NCI-H2227 (cell line): ENCODE results near the gene KRT78.

Experiments used
- DNase-seq: peaks from one replicate; lab custom pipeline; 2025; ENCODE audit not compliant: unreplicated experiment; lab: John Stamatoyannopoulos, UW

The KRT78 gene

DNA sequence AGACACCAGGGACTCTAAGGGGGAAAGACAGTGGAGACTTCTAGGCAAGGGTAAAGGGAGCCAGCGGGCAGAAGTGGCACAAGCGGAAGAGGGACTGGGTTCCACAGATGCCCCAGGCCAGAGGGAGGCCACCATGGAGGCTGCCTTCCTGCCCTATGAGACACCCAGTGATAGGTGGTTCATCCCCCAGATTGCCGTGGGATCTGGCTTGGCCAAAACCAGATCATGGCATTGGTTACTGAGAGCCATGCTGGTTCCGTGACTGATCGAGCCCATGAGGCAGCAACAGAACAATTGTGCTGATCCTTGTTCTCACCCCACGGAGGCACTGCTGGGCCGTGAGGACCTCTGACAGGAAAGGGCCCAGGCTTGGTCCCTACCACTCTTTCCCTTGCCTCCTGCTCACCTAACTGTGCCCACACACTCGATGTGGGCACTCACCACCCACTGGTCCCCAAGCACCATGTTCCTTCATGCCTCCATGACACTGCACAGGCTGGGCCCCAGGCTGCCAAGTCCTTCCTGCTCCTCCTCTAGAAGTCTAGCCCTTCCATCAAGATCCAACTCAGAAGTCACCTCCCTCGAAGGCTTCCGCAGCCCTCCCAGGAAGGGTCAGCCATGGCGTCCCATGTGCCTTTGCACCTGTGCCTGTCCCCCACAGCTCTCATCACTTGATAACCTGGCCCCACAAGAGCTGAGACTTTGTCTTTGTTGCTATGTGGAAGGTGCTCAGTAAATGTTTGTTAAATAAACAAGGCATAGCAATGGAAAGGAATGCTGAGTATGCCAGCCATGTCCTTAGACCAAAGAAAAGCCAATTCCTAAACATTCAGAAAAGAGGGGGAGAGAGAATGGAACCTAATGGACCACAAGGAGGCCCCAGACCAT, 21.9 kb downstream of the KRT78 start:
- DNase-seq = no peak

DNA sequence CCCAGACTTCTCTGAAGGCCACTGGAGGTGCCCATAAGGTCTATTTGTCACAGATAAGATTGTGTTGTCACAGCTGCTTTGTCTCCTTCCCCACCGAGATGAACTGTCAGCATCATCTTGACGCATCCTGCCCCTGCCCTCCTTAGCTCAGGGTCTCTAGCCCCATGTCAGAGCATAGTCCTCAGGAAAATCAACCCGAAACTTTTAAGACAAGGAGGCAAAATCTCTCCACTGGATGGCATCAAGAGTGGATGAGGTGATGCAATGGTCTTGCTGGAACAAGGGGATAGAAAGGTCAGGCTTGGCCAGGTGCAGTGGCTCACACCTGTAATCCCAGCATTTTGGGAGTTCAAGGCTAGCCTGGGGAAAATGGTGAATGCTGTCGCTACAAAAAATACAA, 22.8 kb downstream of the KRT78 start:
- no peak for DNase-seq

DNA sequence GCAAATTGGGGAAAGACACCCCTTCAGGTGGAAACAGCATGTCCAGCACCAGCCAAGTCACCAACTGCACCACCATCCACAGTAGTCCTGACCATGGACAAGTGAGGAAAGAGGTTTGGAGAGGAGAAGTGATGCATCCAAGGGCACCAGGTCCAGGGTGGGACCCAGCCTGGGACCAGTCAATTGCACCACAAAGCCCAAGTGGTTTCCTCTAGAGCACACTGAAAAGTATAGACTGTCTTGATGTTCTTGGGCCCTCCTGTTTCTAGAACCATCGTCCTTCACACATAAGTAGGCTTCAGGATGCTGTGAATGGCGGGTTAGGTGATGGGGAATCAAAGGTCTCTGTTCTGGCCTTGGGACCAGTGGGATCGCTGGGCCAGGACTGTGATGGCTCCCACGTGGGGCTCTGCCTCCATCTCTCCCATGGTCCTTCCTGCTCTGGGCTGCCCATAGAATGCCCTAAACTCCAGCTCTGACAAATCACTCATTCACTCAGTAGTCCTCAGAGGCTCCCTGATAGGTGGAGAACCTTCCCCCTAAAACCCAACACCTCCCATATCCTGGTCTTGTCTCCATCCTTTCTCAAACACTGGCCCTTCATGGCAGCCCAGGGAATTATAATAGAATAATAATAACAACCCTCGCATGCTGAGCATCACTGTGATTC, 23.9 kb downstream of the KRT78 start:
- no peak for DNase-seq

DNA sequence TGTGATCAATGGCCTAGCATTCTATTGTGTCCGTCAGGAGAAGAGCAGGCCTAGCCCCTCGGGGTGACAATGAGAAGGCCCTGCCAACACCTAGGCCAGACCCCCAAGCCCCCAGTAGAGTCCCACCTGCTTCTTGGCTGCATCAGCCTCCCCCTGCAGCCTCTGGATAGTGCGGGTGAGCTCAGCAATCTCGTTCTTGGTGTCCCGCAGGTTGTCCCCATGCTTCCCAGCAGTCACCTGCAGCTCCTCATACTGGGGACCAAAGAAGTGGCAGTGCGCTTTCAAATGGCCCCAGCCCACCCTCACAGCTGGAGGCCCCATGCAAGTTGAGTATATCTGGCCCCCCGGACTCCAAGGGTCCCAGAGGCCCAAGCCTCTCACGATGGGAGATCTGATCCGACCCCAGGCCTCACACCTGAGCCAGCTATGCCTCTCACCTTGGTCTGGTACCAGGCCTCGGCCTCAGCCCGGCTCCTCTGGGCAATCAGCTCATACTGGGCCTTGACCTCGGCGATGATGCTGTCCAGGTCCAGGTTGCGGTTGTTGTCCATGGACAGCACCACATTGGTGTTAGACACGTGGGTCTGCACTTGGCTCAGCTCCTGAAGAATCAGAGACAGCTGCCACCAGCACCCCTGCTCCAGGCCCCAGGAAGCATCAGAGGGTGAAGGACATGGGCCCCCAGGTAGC, 24.9 kb downstream of the KRT78 start:
- DNase-seq = no peak

DNA sequence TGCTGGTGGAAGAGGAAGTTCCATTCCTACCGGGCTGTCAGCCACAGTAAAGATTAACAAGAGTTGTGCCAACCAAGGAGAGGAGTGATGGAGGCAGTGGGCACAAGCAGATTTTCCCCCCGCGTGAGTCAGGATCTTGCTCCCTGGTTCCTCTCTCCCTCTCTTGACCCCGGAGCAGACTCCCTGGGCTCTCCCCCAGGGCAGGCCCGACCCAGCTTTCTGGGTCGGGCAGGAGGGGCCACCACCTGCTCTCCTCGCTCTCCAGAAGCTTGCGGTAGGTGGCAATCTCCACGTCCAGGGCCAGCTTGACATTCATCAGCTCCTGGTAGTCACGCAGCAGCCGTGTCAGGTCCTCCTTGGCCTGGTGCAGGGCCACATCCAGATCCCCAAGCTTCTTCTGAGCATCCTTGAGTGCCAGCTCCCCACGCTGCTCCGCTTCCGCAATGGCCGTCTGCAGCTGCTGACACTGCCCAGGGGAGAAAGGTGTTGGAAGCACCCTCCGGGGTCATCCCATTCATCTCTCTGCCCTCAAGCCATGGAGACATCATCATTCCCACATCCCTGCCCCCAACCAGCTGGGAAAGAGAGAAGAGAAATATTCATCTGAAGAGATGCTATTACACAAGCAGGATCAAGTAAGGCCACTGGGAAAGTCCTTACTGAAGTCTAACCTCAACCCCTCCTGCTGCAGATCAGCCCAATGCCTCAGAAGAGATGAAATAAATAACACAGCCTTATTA, 25.9 kb downstream of the KRT78 start:
- DNase-seq = no peak

DNA sequence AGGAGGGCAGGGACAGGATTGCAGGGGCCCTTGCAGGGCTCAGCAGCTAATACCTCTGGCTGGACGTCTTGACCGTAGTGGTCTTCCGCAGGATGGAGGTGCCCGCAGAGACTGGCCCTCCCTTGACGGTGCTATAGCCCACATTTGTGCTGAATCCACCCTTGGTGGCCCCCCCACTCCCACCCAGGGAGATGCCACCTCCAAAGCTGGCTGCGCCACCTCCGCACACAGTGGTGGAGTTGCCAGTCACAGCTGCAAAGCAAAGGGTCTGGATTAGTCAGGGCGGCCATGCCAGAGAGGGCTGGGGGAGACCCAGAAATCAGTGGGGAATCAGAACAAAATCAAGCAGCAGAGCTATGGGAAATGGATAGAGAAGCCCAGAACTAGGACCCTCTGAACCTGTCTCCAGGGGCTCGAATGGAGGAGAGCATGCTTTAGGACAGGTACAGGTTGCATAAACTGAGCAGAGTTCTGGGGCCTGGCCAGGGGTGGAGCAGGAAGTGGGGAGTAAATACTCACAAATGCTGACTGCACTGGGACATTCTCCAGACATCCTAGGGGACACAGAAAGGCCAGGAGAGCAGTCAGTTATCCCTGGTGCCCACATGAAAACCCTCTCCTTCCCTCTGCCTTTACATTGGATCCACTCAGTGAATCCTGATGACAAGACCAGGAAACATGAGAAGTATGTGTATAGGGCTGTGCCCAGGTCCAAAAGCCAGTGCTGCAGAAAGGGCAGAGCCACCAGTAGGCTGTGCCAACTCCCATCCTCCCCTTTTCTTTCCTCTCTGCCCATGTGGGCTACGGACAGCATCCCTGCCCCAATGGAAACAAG, 26.8 kb downstream of the KRT78 start:
- no peak for DNase-seq

DNA sequence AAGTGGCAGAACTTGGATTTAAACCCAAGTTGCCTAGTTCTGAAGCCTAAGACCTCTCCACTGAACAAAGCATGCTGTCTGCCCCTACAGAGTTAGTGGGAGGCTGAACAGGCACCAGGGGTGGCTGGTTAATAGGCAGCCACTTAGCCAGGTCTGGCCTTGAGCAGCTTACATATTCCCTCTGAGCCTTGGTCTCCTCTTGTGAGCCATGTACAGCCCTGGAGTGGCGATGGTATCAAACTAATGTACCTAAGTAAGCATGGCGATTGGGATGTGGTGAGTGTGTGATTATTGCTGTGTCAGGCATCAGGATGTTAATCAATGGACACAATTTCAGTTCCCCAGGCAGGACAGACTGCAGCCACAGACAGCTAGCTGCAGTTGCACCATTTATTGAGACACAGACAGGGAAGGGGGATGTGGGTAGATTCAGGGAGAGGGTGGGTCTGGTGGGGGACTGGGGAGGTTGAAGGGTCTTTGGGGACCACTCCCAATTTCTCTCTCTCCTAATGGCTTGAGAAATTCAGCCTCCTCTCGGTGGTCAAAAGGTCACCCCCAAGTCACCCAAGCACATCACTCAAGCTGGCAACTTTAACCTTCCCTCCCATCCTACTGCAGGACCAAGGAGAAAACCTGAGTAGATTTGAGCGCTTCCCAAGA, 27.6 kb downstream of the KRT78 start:
- no peak for DNase-seq

DNA sequence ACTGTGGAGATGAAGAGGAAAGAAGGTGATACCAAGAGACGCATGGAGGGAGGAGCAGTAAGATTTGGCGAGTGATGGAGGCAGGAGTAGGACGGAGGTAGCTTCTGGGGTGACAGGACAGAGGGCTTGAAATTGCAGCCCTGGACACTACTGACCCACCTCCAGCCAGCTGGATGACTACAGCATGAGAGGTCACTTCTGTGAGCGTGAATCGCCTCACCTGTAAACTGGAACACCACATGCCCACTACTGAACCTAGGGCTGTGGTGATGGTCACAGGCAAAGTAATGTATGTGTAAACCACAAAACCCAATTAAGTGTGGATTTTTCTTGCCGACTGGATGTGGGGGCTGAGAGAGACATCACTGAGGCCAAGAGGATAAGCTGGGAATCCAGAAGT, 28.3 kb downstream of the KRT78 start:
- DNase-seq = no peak

DNA sequence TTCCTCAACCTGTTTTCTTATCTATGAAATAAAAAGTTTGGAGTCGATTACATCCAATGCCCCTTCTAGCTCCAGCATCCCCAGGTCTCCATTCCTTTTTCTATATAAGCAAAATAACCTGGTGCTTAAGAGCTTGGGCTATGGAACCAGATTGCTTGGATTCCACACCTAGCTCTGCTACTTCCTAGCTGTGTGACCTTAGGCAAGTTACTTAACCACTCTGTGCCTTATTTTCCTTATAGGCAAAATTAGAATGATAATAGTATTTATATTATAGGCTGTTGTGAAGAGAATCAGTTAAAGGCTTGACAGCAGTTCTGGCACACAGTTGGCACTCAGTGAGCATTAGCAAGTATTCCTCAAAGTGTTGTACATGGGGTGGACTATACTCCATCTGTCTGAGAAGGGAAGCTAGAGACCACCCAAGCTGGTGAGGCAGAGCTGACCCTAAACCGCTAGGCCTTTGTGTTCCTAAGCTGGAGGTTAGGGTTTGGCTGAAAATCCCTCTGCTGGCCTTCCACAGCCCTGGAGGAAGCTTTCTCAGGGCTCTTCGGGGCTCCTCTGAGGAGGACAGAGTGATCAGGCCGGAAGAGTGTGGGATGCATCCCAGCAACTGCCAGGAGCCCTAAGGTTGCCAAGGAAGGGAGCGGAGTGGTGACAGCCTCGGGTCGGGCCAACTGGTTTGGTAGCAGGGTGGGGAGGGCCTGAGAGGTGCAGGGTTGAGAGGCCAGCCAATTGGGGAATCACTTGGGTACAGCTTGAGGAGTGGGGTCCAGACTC, 28.9 kb downstream of the KRT78 start:
- DNase-seq = no peak

DNA sequence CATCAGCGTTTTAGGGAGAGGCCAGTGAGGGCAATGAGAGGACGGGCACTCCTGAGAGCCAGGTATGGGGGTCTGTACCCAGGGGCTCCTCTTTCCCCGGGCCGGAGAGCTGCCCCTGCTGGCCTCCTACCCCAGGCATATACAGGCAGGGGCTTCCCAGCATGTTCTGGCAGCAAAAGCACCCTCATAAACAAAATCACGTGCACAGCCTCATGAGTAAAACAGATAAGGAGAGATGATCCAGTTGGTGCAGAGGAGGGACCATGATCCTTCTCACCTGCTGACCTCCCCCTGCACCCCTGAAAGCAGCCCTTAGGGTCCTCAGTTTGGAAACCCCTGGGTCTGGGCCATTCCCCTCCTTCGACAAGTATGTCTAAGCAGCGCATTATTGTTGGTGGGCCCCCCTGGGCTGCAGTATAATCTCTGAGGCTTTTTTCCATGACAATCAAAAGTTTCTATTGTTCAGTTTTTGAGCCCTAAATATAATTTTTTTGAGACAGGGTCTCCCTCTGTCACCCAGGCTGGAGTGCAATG, 29.8 kb downstream of the KRT78 start:
- DNase-seq = no peak

DNA sequence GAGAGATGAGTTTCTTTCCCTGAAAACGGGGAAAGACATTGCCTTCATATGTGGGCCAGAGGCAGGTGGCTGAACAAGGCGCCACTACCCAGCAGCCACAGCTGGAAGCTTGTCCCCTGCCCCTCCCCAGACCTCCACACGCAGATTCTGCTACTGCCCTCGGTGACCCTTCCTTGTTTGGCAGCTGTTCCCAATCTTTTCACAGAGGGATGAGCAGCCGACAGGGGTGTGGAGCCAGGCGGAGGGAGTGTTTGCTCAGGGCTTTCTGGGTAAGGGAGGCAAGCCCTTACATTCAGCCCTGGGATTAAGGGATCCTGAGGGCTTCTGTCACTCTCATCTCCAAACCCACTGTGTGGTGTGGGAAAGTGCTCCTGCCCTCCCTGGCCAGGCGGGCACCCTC, 30.4 kb downstream of the KRT78 start:
- peak; percentile 60 for DNase-seq

DNA sequence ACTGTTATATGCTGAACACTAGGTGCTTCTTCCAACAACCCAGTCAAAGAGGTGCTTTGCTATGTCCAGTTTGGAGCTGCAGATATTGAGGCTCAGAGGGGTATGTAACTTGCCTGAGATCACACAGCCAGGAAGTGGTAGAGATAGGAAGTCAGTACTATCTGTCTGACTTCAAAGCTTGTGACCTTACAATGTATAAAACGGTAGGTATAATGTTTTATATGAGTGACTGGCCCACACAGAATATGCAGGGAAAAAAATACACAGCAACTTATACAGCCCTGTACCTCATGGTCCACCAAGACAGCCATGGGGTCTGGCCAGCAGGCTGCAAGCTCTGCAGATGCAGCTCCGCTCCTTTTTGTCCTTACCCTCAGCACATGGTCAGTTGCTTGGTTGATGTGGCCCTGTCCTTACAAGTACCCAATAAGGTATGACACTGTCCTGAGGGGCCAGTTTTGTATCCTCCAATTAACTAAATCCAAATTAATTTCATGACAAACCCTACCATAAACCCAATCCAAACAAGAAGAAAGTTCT, 31.0 kb downstream of the KRT78 start:
- DNase-seq = no peak

DNA sequence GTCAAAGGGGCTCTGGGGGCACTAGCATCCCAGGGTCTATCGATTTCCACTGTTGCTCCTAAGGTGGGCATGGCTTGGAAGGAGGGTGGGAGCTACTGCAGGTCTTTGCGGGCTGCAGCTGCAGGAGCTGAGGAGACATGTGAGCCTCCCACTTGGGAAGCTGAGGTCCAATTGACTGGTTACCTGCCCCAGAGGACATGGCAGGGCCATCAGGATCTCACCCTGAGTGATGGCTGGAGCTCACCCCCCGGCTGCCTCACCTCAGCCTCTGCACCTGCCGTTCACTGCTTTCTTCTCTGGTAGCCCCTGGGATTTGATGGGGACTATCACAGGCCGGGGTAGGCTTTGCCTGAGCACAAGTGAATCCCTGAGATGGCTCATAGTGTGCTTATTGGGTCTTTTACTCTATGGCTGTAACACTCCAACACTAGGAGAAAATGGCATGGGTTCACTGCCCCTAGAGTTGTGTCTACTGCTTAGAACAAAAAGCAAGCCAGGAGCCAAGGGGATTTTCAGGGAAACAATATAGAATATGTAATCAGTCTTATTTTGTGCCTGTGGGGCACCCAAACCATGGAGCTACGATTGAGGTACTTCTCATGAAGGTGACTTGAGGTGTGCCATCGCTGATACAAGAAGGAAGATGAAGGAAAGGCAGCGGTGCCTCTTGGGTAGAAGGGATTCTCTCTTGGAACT, 31.6 kb downstream of the KRT78 start:
- DNase-seq = no peak

DNA sequence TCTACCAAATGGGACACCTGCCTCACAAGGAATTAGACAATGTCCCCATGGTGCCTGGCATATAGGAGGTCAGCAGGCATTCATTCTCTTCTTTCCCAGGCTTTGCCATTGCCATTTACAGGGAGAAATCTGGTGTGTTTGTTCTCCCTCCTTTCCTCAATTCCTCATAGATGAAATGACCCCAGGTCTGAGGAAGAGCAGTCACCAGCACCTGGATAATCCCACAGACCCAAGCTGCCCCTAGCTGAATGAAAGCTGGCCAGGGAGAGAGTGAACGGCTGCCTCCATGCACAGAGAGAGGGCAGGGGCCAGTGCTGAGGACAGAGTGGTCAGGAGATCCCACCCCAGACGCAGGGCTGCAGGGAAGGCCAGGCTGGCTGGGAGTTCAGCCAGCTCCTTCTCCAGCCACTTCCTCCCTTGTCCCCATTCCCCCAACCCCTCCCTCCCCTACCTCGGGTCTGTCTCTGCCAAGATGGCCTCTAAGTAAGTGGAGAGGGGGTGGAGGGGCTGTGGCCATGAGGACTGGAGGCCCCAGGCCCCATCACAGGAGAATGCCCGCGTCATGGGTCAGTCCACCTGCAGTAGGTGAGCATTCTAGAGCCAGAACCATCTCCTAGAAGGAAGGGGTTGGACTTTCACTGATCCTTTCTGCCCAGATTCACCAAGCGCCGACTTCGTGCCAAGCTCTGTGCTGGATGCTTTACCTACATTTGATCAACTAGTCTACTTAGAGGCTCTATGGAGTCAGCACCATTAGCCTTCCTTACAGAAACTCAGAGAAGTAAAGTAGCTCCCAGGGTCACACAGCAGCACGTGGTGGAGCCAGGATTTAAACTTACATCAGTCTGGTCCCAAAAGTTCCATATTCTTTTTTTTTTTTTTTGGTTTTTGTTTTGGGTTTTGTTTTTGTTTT, 32.9 kb downstream of the KRT78 start:
- no peak for DNase-seq

DNA sequence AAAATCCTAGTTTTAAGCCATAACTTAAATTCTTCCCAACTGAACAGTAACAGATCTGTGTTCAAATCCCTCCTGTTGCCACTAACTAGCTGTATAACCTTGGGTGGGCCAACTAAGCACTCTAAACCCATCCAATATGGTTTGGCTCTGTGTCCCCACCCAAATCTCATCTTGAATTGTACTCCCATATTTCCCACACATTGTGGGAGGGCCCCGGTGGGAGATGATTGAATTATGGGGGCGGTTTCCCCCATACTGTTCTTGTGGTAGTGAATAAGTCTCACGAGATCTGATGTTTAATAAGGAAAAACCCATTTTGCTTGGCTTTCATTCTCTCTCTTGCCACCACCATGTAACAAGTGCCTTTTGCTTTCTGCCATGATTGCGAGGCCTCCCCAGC, 33.6 kb downstream of the KRT78 start:
- no peak for DNase-seq

DNA sequence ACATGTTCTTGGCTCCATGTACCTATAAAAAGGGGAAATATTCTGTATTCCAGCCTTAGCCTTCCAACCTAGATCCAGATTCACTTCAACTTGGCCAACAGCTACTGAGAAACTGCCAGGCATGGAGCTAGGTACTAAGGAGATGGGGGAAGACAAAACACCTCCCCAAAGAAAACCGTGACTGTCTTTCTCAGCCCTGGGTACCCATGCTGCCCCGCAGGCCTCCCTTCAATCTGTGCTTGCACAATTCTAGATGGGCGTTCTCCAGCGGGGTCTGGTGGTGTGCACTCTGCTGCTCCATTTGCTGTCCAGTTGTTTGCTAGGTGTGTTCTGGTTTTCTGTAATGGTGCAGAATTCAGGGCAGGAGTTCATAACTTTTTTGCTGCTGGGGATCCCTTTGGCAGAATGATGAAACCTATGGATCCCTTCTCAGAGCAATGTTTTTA, 34.1 kb downstream of the KRT78 start:
- DNase-seq = no peak
